Measurements from ENCODE around the gene GRIN1. TPM values are rescaled to one million over a fixed set of nuclear protein-coding genes. Genes with fewer than 3 reads are reported as not detected.

GRIN1 gene
- total RNA-seq, 1 experiment from 2014 or later: 2.9 TPM

GRCh38 chr9:137187386-137187785 lies 48.4 kb downstream of the GRIN1 start:
- peaks cover 17 to 22% of the 10 kb centered on the region in 2 experiments for H3K4me1 Mint-ChIP-seq
- Histone ChIP-seq H3K27ac (ENCODE audit: insufficient read length, low read depth, low read length) (no peak overlapping the region), H3K23ac (ENCODE audit: insufficient read length, low read depth, low read length) (no peak overlapping the region), H3K56ac (ENCODE audit: insufficient read length, low read depth, low read length) (no peak overlapping the region), H3K79me2 (ENCODE audit: insufficient read depth, low read length) (peaks cover 10% of the 10 kb centered on the region; the same call in 1 of the 2 replicates), H2BK12ac (ENCODE audit: insufficient read length, low read depth, low read length) (no peak overlapping the region), H2BK15ac (ENCODE audit: low read depth, low read length) (no peak overlapping the region), H2AFZ (ENCODE audit: low read length) (no peak overlapping the region), H2BK5ac (ENCODE audit: insufficient read length, low read length) (no peak overlapping the region), H3K23me2 (ENCODE audit: insufficient read length, low read depth, low read length, poor library complexity, severe bottlenecking) (peaks cover 13% of the 10 kb centered on the region), H3K18ac (ENCODE audit: insufficient read length, low read depth, low read length) (no peak overlapping the region), H3T11ph (ENCODE audit: low read length) (no peak overlapping the region), H3K4me2 (ENCODE audit: insufficient read depth, insufficient read length, low read length) (peak overlapping the region; percentile 82), H3K9ac (ENCODE audit: extremely low read depth, insufficient read length, low read length) (no peak overlapping the region), H4K91ac (ENCODE audit: insufficient read length, low read depth, low read length) (no peak overlapping the region), H4K5ac (ENCODE audit: insufficient read length, low read depth, low read length) (no peak overlapping the region), H3K9me3 (ENCODE audit: control insufficient read depth, low read depth, low read length) (no peaks in the 10 kb centered on the region), H3K14ac (ENCODE audit: insufficient read depth, low read length) (no peak overlapping the region), H3K27me3 (ENCODE audit: insufficient read depth, low read length) (no peaks in the 10 kb centered on the region), H2AK5ac (ENCODE audit: insufficient read length, low read length) (no peak overlapping the region), H3K4ac (ENCODE audit: low read depth, low read length) (no peak overlapping the region), H4K20me1 (ENCODE audit: control insufficient read depth, insufficient read depth, insufficient read length) (peaks cover 2% of the 10 kb centered on the region), H2BK120ac (ENCODE audit: low read depth, low read length, poor library complexity, severe bottlenecking) (no peak overlapping the region), H3K79me1 (ENCODE audit: insufficient read depth, low read depth, low read length, poor library complexity, severe bottlenecking) (peaks cover 6% of the 10 kb centered on the region), H4K8ac (replicated peaks; ENCODE audit: insufficient read length, low read depth, low read length) (no peak overlapping the region), H2BK20ac (ENCODE audit: low read depth, low read length, poor library complexity, severe bottlenecking) (no peak overlapping the region), H3K4me1 (ENCODE audit: insufficient read depth, low read length) (peaks cover 5% of the 10 kb centered on the region; the same call in 1 of the 2 replicates)
- no peaks in the 10 kb centered on the region for H3K27me3 Mint-ChIP-seq (ENCODE audit: low read depth)
- peak overlapping the region; percentile 90 to 97 for H3K4me3 Mint-ChIP-seq
- H3K36me3 Mint-ChIP-seq (ENCODE audit: insufficient read depth in 1 of 3, low read depth in 3 of 3): peaks cover 7 to 59% (median 49%) of the 10 kb centered on the region in 3 experiments; a peak in 6 of 7 replicates
- no CpG with 5 or more reads among the region's 15 CpGs for WGBS (ENCODE audit: extremely low coverage, insufficient read length, low lambda C conversion rate)
- H3K27ac Mint-ChIP-seq: peak overlapping the region in 1 of 3 experiments; percentile 88; a peak in 2 of 7 replicates
- no peak for DNase-seq
- TF ChIP-seq CTCF (conservative IDR thresholded peaks at IDR 0.05): no peak
- H3K9me3 Mint-ChIP-seq: no peaks in the 10 kb centered on the region

Measured in H9 (cell line).